ENCODE results near the gene PYY.

GRCh38 chr17:43988301-43988700 is 34.6 kb upstream of the PYY start:
- TF ChIP-seq ZFX (IDR thresholded peaks at IDR 0.05) (no peak), CTCF (conservative IDR thresholded peaks at IDR 0.05) (no peak)
